GM21619 (cell line): Measurements from ENCODE around the gene TBC1D9B.

Source experiments
- ATAC-seq: cut with Tn5 transposase; IDR thresholded peaks from one replicate; pipeline ENCODE4 v1.9.1; 2021; ENCODE audit not compliant: unreplicated experiment

TBC1D9B gene

GRCh38 chr5:179908528-179908927, 831 bp upstream of the TBC1D9B start:
- no peak for ATAC-seq

GRCh38 chr5:179906795-179907555, 722 bp downstream of the TBC1D9B start:
- ATAC-seq = peak; percentile 23

GRCh38 chr5:179906294-179906794, 1.4 kb downstream of the TBC1D9B start:
- no peak for ATAC-seq

GRCh38 chr5:179905161-179905560, 2.5 kb downstream of the TBC1D9B start:
- no peak for ATAC-seq

GRCh38 chr5:179904463-179905160, 3.1 kb downstream of the TBC1D9B start:
- ATAC-seq = no peak

GRCh38 chr5:179902763-179903158, 4.9 kb downstream of the TBC1D9B start:
- ATAC-seq = no peak

GRCh38 chr5:179901915-179902762, 5.6 kb downstream of the TBC1D9B start:
- ATAC-seq = no peak

- ATAC-seq = no peak
Observed at GRCh38 chr5:179901462-179901861, 6.2 kb downstream of the TBC1D9B start.

GRCh38 chr5:179900711-179901110, 7.0 kb downstream of the TBC1D9B start:
- ATAC-seq = no peak

GRCh38 chr5:179900206-179900605, 7.5 kb downstream of the TBC1D9B start:
- no peak for ATAC-seq

- no peak for ATAC-seq
Observed at GRCh38 chr5:179895861-179896260, 11.8 kb downstream of the TBC1D9B start.

- no peak for ATAC-seq
Observed at GRCh38 chr5:179893958-179894895, 13.5 kb downstream of the TBC1D9B start.

GRCh38 chr5:179893076-179893957, 14.4 kb downstream of the TBC1D9B start:
- ATAC-seq = no peak

GRCh38 chr5:179892255-179892654, 15.4 kb downstream of the TBC1D9B start:
- no peak for ATAC-seq

- ATAC-seq = no peak
Observed at GRCh38 chr5:179890751-179891682, 16.7 kb downstream of the TBC1D9B start.

GRCh38 chr5:179889885-179890284, 17.8 kb downstream of the TBC1D9B start:
- ATAC-seq = no peak

GRCh38 chr5:179887802-179888201, 19.9 kb downstream of the TBC1D9B start:
- ATAC-seq = no peak

- ATAC-seq = no peak
Observed at GRCh38 chr5:179887095-179887494, 20.6 kb downstream of the TBC1D9B start.
